HepG2 (cell line): ENCODE results near the gene PDLIM4. TPM values are rescaled to one million over a fixed set of nuclear protein-coding genes. Genes with fewer than 3 reads are reported as not detected.

Experiments used
- ATAC-seq: fragments of 200-7000 bp; cut with Tn5 transposase; 3 replicates; pipeline ENCODE4 v1.9.1; 2020; ENCODE audit warnings: mild to moderate bottlenecking, moderate library complexity
- BruUV-seq: library from RNA; stranded (reverse); fragments of 400-500 nt; replicated peaks from 2 replicates; lab custom pipeline; 2021; lab: Mats Ljungman, UMichigan
- CTCF ChIA-PET: fragments of 300-600 bp; formaldehyde crosslinking; extraction: SDS; loops from one replicate; lab custom pipeline; 2021; ENCODE audit warnings: low total read pairs, inconsistent platforms, low intra/inter-chr PET ratio; lab: Yijun Ruan, JAX
- POLR2A ChIA-PET: fragments of 350-600 bp; sonication (Branson Sonifier 250); formaldehyde crosslinking; loops from one replicate; lab custom pipeline; 2020; ENCODE audit warnings: antibody characterized with exemption, inconsistent platforms; lab: Yijun Ruan, JAX
- DNase-seq: peaks from one replicate; pipeline ENCODE4 v3.0.0-alpha.2; 2015; ENCODE audit warnings: low spot score
- FAIRE-seq: peaks from 3 replicates; lab custom pipeline; 2011; peaks lifted over from hg19 to GRCh38; lab: Jason Lieb, UNC
- H2AFZ ChIP-seq: one replicate; pipeline ENCODE4 v1.6.1; 2011; ENCODE audit warnings: low read length, inconsistent platforms
- H3K27ac ChIP-seq: fragments of 300-600 bp; 3 replicates; pipeline ENCODE4 v1.8.0; 2011; ENCODE audit warnings: mixed run types, mild to moderate bottlenecking, mixed read lengths, low read length, inconsistent platforms; ENCODE audit not compliant: insufficient read depth; ENCODE audit errors: extremely low read length
- H3K27me3 ChIP-seq, 2 experiments: fragments of 200-600 bp in 1 of 2; 2 replicates in 1 of 2; 3 replicates in 1 of 2; pipeline versions ENCODE4 v1.6.0 to v1.8.0; 2011; ENCODE audit warnings: low read length in 2 of 2, mild to moderate bottlenecking in 2 of 2, moderate library complexity in 2 of 2, inconsistent platforms in 1 of 2; ENCODE audit not compliant: insufficient read depth in 2 of 2, control insufficient read depth in 1 of 2
- H3K36me3 ChIP-seq, 2 experiments: fragments of 200-600 bp in 1 of 2; replicated peaks in 1 of 2; 2 replicates in 1 of 2; 3 replicates in 1 of 2; pipeline versions ENCODE4 v1.5.1 to v1.8.0; 2011; ENCODE audit warnings: low read length in 2 of 2, inconsistent platforms in 1 of 2; ENCODE audit not compliant: insufficient read depth in 2 of 2, control insufficient read depth in 1 of 2
- H3K4me1 ChIP-seq: 2 replicates; pipeline ENCODE4 v1.5.1; 2012; ENCODE audit warnings: low read length, inconsistent platforms; ENCODE audit not compliant: insufficient read depth
- H3K4me2 ChIP-seq: 2 replicates; pipeline ENCODE4 v1.6.0; 2011; ENCODE audit warnings: low read depth, low read length, inconsistent platforms
- H3K4me3 ChIP-seq, 3 experiments: fragments of 200-600 bp in 1 of 3; sonication (generic), shearing (Covaris generic) in 1 of 3; replicated peaks in 1 of 3; 2 replicates each; pipeline ENCODE4 v1.5.1; 2011 to 2016; ENCODE audit warnings: low read length in 3 of 3, inconsistent platforms in 2 of 3, low read depth in 2 of 3, mild to moderate bottlenecking in 2 of 3, control low read depth in 1 of 3, mixed read lengths in 1 of 3; ENCODE audit not compliant: insufficient read depth in 1 of 3
- H3K79me2 ChIP-seq: one replicate; pipeline ENCODE4 v1.6.1; 2011; ENCODE audit warnings: low read length, inconsistent platforms; ENCODE audit not compliant: insufficient read depth
- H3K9ac ChIP-seq: 2 replicates; pipeline ENCODE4 v1.6.0; 2011; ENCODE audit warnings: mild to moderate bottlenecking, low read depth, low read length, inconsistent platforms; ENCODE audit not compliant: insufficient read depth
- H3K9me3 ChIP-seq: 2 replicates; pipeline ENCODE4 v1.5.1; 2012; ENCODE audit warnings: mild to moderate bottlenecking, low read length
- H4K20me1 ChIP-seq: 2 replicates; pipeline ENCODE4 v1.6.0; 2011; ENCODE audit warnings: inconsistent platforms, mild to moderate bottlenecking, low read length, moderate library complexity; ENCODE audit not compliant: insufficient read depth
- HES4 ChIP-seq: sonication (generic); formaldehyde crosslinking; IDR thresholded peaks from 2 replicates; pipeline ENCODE4 v1.9.0; 2021; ENCODE audit warnings: mild to moderate bottlenecking, missing genetic modification reagents, borderline replicate concordance
- MAFF ChIP-seq: IDR thresholded peaks from 2 replicates; pipeline ENCODE4 v1.6.1; 2011; ENCODE audit warnings: low read depth, low read length, improper control_type of control experiment
- MAFK ChIP-seq, 2 experiments: IDR thresholded peaks in 1 of 2; conservative IDR thresholded peaks in 1 of 2; 2 replicates each; pipeline ENCODE4 v1.6.1; 2011; ENCODE audit warnings: improper control_type of control experiment in 2 of 2, low read length in 2 of 2
- PTBP1 ChIP-seq: fragments of 200-400 bp; formaldehyde crosslinking; IDR thresholded peaks from 2 replicates; pipeline ENCODE4 v1.6.1; 2018; ENCODE audit warnings: low read length, low read depth; ENCODE audit not compliant: poor library complexity, severe bottlenecking
- ZFP82 ChIP-seq: sonication (generic); formaldehyde crosslinking; IDR thresholded peaks from 2 replicates; pipeline ENCODE4 v1.5.1; 2020; ENCODE audit warnings: mild to moderate bottlenecking, missing genetic modification reagents, borderline replicate concordance
- WGBS: methylation state at CpG from one replicate; pipeline ENCODE4 v1.1.6; 2017; ENCODE audit warnings: low lambda C conversion rate; 5-methylcytosine and 5-hydroxymethylcytosine counted together
- in situ Hi-C: cut with HindIII; loops from 2 replicates; pipeline ENCODE4 v1.10.0; 2017; ENCODE audit warnings: low pct_unique_long_range_greater_than_20kb; ENCODE audit not compliant: extremely low pct_ligation_motif_present
- intact Hi-C: fragments of 100-400 bp; cut with micrococcal nuclease; formaldehyde crosslinking; loops from one replicate; pipeline ENCODE4 v1.10.0; 2022; ENCODE audit not compliant: unreplicated experiment
- polyA plus RNA-seq, 8 experiments: library from polyadenylated mRNA; depleted of rRNA in 3 of 8; stranded (reverse) in 7 of 8; unstranded in 1 of 8; fragments of >200 nt; fragmentation: Illumina TruSeq in 4 of 8; extraction: Trizol in 4 of 8; gene quantifications; 2 replicates each; pipeline versions ENCODE4 v1.2.1 to v1.2.3, GENCODE V29; 2011 to 2016; ENCODE audit warnings: low read depth in 4 of 8, missing spikeins in 1 of 8, mixed read lengths in 1 of 8; ENCODE audit not compliant: insufficient read depth in 1 of 8
- total RNA-seq, 5 experiments: library from RNA; depleted of rRNA; stranded (reverse); fragments of >200 nt; fragmentation: Illumina TruSeq; extraction: Trizol; gene quantifications; 2 replicates each; pipeline ENCODE4 v1.2.3, GENCODE V29; 2016; ENCODE audit warnings: low read depth in 1 of 5
- TF ChIP-seq, protein P1 (sequence below): sonication (generic); formaldehyde crosslinking; IDR thresholded peaks from 2 replicates; pipeline ENCODE4 v1.4.0; 2020; ENCODE audit warnings: missing genetic modification reagents

Gene PDLIM4
- total and polyA plus RNA-seq, 2 of the 13 experiments (the other 11 are each of a cell fraction or from before 2014, with no cell fraction given) = 1.1 to 2.3 TPM

DNA sequence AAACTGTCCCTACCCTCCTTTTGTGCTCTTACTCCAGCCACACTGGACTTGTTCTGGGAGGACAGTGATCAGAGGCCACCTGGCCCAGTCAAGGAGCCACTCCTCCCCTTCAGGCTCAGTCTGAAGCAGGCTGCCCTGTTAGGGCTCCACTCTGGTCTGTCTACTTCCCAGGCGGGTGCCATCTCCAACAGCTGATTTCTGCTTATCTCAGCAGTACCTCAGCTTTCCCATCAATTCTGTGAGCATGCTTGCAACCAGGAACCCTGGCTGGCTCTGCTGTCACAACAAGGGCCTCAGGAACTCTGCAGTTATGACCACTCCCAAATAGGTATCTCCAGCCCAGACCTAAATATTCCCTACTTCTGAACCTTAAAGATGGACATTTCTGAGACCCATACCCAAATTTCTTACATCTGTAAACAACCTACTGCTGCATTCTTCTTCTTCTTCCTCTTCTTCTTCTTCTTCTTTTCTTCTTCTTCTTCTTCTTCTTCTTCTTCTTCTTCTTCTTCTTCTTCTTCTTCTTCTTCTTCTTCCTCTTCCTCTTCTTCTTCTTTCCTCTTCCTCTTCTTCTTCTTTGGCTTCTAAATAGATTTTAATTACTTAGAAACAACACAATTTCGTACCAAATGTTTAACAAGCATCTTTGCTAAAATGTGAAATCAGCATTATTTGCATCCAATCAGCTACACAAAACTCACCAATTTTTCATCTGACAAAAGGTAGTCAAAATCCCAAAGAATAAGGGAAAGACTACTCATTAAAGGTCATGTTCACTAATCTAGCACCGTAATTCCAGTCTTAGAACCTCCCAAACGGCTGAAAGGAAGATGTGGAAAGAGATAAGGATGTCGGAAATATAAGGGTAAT lies 23.1 kb downstream of the PDLIM4 start:
- CTCF ChIA-PET = no interaction called here
- no peak for DNase-seq
- no peaks in the 10 kb centered on the region; a peak in 1 of 5 replicates for H3K27me3 ChIP-seq
- 61% methylated on average over 5 of the region's 5 CpGs for WGBS
- no peak overlapping the region for H2AFZ ChIP-seq
- no peak for FAIRE-seq
- ATAC-seq = no peak
- TF ChIP-seq PTBP1 (no peak), MAFK (conservative IDR thresholded peaks at IDR 0.05 in 1 of 2, IDR thresholded peaks at IDR 0.05 in 1 of 2; ENCODE audit: low read length in 2 of 2) (peak; percentile 74 to 77), MAFF (peak; percentile 73), ZFP82 (CRISPR knock-in tag) (no peak), HES4 (CRISPR knock-in tag) (no peak)
- TF ChIP-seq, protein P1, sequence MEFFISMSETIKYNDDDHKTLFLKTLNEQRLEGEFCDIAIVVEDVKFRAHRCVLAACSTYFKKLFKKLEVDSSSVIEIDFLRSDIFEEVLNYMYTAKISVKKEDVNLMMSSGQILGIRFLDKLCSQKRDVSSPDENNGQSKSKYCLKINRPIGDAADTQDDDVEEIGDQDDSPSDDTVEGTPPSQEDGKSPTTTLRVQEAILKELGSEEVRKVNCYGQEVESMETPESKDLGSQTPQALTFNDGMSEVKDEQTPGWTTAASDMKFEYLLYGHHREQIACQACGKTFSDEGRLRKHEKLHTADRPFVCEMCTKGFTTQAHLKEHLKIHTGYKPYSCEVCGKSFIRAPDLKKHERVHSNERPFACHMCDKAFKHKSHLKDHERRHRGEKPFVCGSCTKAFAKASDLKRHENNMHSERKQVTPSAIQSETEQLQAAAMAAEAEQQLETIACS (CRISPR knock-in tag) = no peak
- no TSS peak for BruUV-seq
- H3K79me2 ChIP-seq = no peaks in the 10 kb centered on the region
- H4K20me1 ChIP-seq = no peaks in the 10 kb centered on the region
- no peak overlapping the region for H3K4me2 ChIP-seq
- H3K27ac ChIP-seq = no peak overlapping the region
- no peak overlapping the region for H3K4me3 ChIP-seq
- H3K36me3 ChIP-seq = no peaks in the 10 kb centered on the region
- in situ Hi-C loops (no loop called here), intact Hi-C loops (no loop called here)
- H3K9me3 ChIP-seq = no peaks in the 10 kb centered on the region
- H3K9ac ChIP-seq = no peak overlapping the region
- peaks cover 25% of the 10 kb centered on the region for H3K4me1 ChIP-seq
- POLR2A ChIA-PET = interaction anchor here (2.9 kb wide), 1 partner anchor 13 kb away, joined by 14 read pairs; the partner anchor contains the start of gene SLC22A4
